C4-2B (cell line): ENCODE results near the gene METAP1D.
"Not testable (repeated sequence)": the region's sequence is repeated elsewhere in the genome, so short reads cannot be mapped to it uniquely, and the experiment has no call there.

Experiments
- H3K27ac ChIP-seq: fragments of 450-650 bp; 2 replicates; pipeline ENCODE4 v1.5.1; 2017
- CTCF ChIP-seq: fragments of 450-650 bp; conservative IDR thresholded peaks from 2 replicates; pipeline ENCODE4 v1.5.1; 2017; ENCODE audit warnings: mild to moderate bottlenecking
- ZFX ChIP-seq: fragments of 450-650 bp; IDR thresholded peaks from 2 replicates; pipeline ENCODE4 v1.6.1; 2017

Gene METAP1D

DNA sequence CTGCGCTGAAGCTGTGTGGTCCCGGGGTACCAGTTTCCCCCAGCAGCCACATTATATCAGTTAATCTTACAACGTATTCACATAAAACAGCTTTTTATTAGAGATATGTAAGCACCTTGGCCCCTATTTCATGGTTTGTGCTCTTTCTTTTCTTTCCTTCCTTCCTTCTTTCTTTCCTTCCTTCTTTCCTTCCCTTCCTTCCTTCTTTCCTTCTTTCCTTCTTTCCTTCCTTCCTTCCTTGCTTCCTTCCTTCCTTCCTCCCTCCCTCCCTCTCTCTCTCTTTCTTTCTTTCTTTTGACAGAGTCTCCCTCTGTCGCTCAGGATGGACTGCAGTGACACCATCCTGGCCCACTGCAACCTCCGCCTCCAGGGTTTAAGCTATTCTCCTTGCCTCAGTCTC is 3.7 kb upstream of the METAP1D start:
- H3K27ac ChIP-seq, result no peak overlapping the region
- TF ChIP-seq CTCF (no peak), ZFX (no peak)

- H3K27ac ChIP-seq, result not testable (repeated sequence)
Measured at GRCh38 chr2:171997031-171997430, 2.7 kb upstream of the METAP1D start.

DNA sequence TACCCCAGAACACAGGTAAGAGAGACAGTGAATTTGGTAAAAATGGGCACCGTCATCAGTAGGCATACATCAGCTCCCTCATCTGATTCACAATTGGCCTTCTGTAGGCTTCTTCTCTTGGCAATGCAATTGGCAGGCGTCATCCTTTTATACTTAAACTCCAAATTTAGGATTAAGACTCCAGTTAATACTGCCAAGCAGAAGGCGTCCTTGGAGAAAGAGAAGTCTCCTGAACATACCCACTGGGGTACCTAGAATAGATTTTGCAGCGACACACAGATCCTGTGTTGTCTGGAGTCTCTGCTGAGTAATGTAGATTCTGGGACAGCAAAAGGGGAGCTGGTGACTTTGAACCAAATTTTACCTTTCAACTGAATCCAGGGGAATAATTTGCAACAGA is 592 bp upstream of the METAP1D start:
- TF ChIP-seq ZFX (no peak), CTCF (no peak)
- H3K27ac ChIP-seq, result peak overlapping the region; percentile 89

DNA sequence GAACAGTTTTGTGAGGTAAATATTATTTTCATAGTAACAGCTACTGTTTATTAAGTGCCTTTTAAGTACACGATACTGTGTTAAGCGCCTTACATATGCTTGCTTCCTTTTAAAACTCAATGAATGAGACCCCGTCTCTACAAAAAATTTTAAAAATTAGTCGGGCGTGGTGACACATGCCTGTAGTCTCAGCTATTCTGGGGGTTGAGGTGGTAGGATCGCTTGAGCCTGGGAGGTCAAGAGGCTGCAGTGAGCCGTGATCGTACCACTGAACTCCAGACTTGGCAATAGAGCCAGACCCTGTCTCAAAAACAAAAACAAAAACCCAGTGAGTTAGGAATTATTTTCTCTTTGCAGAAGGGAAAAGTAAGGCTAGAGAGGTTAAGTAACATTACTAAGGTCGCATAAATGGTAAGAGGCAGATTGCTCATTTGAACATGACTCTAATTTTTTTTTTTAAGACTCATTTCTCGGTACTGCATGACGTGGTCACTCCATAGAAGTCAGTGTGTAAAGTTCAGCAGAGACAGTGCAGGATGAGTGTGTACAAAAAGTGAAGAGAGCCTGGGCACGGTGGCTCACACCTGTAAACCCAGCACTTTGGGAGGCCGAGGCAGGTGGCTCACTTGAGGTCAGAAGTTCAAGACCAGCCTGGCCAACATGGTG is 1.1 kb downstream of the METAP1D start:
- H3K27ac ChIP-seq, result peak overlapping the region; percentile 89
- TF ChIP-seq CTCF (no peak), ZFX (no peak)

DNA sequence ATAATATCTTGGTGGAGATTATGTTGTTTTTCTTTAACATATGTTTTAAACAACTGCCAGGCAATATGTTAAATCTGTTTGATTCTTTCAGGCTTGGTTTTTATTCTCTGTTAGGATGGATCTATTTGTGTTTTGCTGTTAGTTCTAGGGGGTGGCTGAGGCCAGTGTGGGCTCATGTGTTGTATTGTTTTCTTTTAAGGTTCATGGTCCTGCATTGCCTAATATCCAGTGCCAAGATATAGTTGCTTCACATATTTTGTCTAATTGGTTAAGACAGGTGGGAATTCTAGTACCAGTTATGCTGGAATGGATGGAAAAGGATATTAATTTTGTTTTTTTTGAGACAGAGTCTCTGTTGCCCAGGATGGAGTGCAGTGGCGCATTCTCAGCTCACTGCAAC is 7.6 kb downstream of the METAP1D start:
- TF ChIP-seq ZFX, result no peak
- no peak for TF ChIP-seq CTCF

DNA sequence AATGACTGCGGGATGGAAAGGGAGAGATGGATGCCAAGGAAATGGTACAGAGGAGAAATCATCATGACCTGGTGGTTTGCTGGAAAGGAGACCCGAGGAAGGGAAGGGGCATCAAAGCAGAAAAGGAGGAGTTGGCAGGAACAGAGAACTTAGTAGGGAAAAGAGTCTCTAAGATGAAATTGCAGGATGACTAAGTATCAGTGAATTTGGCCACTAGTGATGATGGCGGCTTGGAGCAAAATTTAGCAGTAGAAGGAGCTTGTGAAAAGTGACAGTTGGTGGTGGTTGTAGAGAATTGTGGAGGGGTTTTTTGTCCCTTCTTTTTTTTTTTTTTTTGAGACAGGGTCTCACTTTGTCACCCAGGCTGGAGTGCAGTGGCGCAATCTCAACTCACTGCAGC is 10.1 kb downstream of the METAP1D start:
- H3K27ac ChIP-seq, result no peak overlapping the region
- no peak for TF ChIP-seq CTCF
- TF ChIP-seq ZFX, result no peak

More for the DNA sequence above, 7.6 kb downstream of the METAP1D start:
- no peak overlapping the region for H3K27ac ChIP-seq

GRCh38 chr2:172011812-172012575 is 12.2 kb downstream of the METAP1D start:
- H3K27ac ChIP-seq, result peak overlapping the region; percentile 62
- TF ChIP-seq ZFX (no peak), CTCF (no peak)
